ENCODE measurements around the gene FCHSD2.
A peak's percentile ranks its signal among the peaks of the same experiment; 100 is the strongest.

FCHSD2 gene

GRCh38 chr11:73114110-73114834 lies 27.8 kb downstream of the FCHSD2 start:
- ATAC-seq (replicated peaks) (no peak), DNase-seq (no peak)
- Mint-ChIP-seq H3K36me3 (ENCODE audit: insufficient read depth) (peaks cover 7% of the 10 kb centered on the region), H3K4me3 (no peak overlapping the region), H3K27me3 (no peaks in the 10 kb centered on the region), H3K9me3 (peaks cover 6 to 10% of the 10 kb centered on the region in 2 donors), H3K27ac (peak overlapping the region in 1 of 2 donors; percentile 57), H3K4me1 (ENCODE audit: low read depth in 2 of 2) (peaks cover 2 to 15% of the 10 kb centered on the region in 2 donors)

- ATAC-seq (replicated peaks) (no peak), DNase-seq (no peak)
- Mint-ChIP-seq H3K9me3 (peaks cover 6 to 10% of the 10 kb centered on the region in 2 donors), H3K36me3 (ENCODE audit: insufficient read depth) (peaks cover 3% of the 10 kb centered on the region), H3K4me3 (no peak overlapping the region), H3K27ac (no peak overlapping the region), H3K4me1 (ENCODE audit: low read depth in 2 of 2) (peaks cover 2 to 15% of the 10 kb centered on the region in 2 donors), H3K27me3 (no peaks in the 10 kb centered on the region)
Observed at GRCh38 chr11:73113426-73113825, 28.7 kb downstream of the FCHSD2 start.

GRCh38 chr11:73107597-73107996 lies 34.5 kb downstream of the FCHSD2 start:
- Mint-ChIP-seq H3K27ac (peak overlapping the region in 1 of 2 donors; percentile 6), H3K4me3 (no peak overlapping the region), H3K27me3 (no peaks in the 10 kb centered on the region), H3K36me3 (ENCODE audit: insufficient read depth) (peaks cover 3% of the 10 kb centered on the region), H3K4me1 (ENCODE audit: low read depth in 2 of 2) (peaks cover 5 to 13% of the 10 kb centered on the region in 2 donors), H3K9me3 (peaks cover 6 to 10% of the 10 kb centered on the region in 2 donors)
- DNase-seq (no peak), ATAC-seq (replicated peaks) (no peak)

- DNase-seq = no peak
- Mint-ChIP-seq H3K27me3 (no peaks in the 10 kb centered on the region), H3K27ac (no peak overlapping the region), H3K4me3 (no peak overlapping the region), H3K4me1 (ENCODE audit: low read depth in 2 of 2) (peaks cover 5 to 14% of the 10 kb centered on the region in 2 donors), H3K36me3 (ENCODE audit: insufficient read depth) (peaks cover 3% of the 10 kb centered on the region), H3K9me3 (peaks cover 6 to 10% of the 10 kb centered on the region in 2 donors)
- no peak for ATAC-seq (replicated peaks)
Observed at GRCh38 chr11:73106347-73106746, 35.8 kb downstream of the FCHSD2 start.

- Mint-ChIP-seq H3K27me3 (no peaks in the 10 kb centered on the region), H3K9me3 (no peaks in the 10 kb centered on the region), H3K4me1 (ENCODE audit: low read depth in 2 of 2) (peaks cover 12 to 33% of the 10 kb centered on the region in 2 donors), H3K36me3 (ENCODE audit: insufficient read depth) (peaks cover 3% of the 10 kb centered on the region), H3K27ac (no peak overlapping the region), H3K4me3 (no peak overlapping the region)
- ATAC-seq (replicated peaks) (no peak), DNase-seq (no peak)
Observed at GRCh38 chr11:73100578-73100977, 41.5 kb downstream of the FCHSD2 start.

- peaks cover 15 to 38% of the 10 kb centered on the region in 2 donors for H3K4me1 Mint-ChIP-seq (ENCODE audit: low read depth in 2 of 2)
- peaks cover 3% of the 10 kb centered on the region for H3K36me3 Mint-ChIP-seq (ENCODE audit: insufficient read depth)
- ATAC-seq (replicated peaks) = no peak
- H3K27me3 Mint-ChIP-seq = no peaks in the 10 kb centered on the region
- H3K9me3 Mint-ChIP-seq = no peaks in the 10 kb centered on the region
- H3K27ac Mint-ChIP-seq = peak overlapping the region in 1 of 2 donors; percentile 6
- no peak for DNase-seq
- no peak overlapping the region for H3K4me3 Mint-ChIP-seq
Observed at GRCh38 chr11:73099512-73100266, 42.4 kb downstream of the FCHSD2 start.

- Mint-ChIP-seq H3K4me3 (no peak overlapping the region), H3K4me1 (ENCODE audit: low read depth in 2 of 2) (peaks cover 9 to 24% of the 10 kb centered on the region in 2 donors), H3K9me3 (no peaks in the 10 kb centered on the region), H3K27ac (peak overlapping the region in 1 of 2 donors; percentile 42), H3K27me3 (no peaks in the 10 kb centered on the region), H3K36me3 (ENCODE audit: insufficient read depth) (peaks cover 6% of the 10 kb centered on the region)
- DNase-seq = no peak
- no peak for ATAC-seq (replicated peaks)
Observed at GRCh38 chr11:73095613-73096012, 46.5 kb downstream of the FCHSD2 start.

- H3K36me3 Mint-ChIP-seq (ENCODE audit: insufficient read depth) = peaks cover 9% of the 10 kb centered on the region
- H3K27ac Mint-ChIP-seq = no peak overlapping the region
- no peaks in the 10 kb centered on the region for H3K9me3 Mint-ChIP-seq
- H3K27me3 Mint-ChIP-seq = no peaks in the 10 kb centered on the region
- H3K4me3 Mint-ChIP-seq = no peak overlapping the region
- no peak for DNase-seq
- ATAC-seq (replicated peaks) = no peak
- H3K4me1 Mint-ChIP-seq (ENCODE audit: low read depth in 2 of 2) = peaks cover 7 to 19% of the 10 kb centered on the region in 2 donors
Observed at GRCh38 chr11:73091521-73092305, 50.4 kb downstream of the FCHSD2 start.

GRCh38 chr11:73087730-73088129 lies 54.4 kb downstream of the FCHSD2 start:
- H3K9me3 Mint-ChIP-seq = no peaks in the 10 kb centered on the region
- no peaks in the 10 kb centered on the region for H3K27me3 Mint-ChIP-seq
- H3K4me3 Mint-ChIP-seq = no peak overlapping the region
- peaks cover 10% of the 10 kb centered on the region for H3K36me3 Mint-ChIP-seq (ENCODE audit: insufficient read depth)
- DNase-seq = no peak
- no peak for ATAC-seq (replicated peaks)
- H3K27ac Mint-ChIP-seq = peak overlapping the region in 1 of 2 donors; percentile 29
- peaks cover 9 to 30% of the 10 kb centered on the region in 2 donors for H3K4me1 Mint-ChIP-seq (ENCODE audit: low read depth in 2 of 2)

GRCh38 chr11:73085189-73085875 lies 56.8 kb downstream of the FCHSD2 start:
- DNase-seq (no peak), ATAC-seq (replicated peaks) (no peak)
- Mint-ChIP-seq H3K27me3 (no peaks in the 10 kb centered on the region), H3K4me3 (no peak overlapping the region), H3K9me3 (no peaks in the 10 kb centered on the region), H3K36me3 (ENCODE audit: insufficient read depth) (peaks cover 11% of the 10 kb centered on the region), H3K4me1 (ENCODE audit: low read depth in 2 of 2) (peaks cover 10 to 27% of the 10 kb centered on the region in 2 donors), H3K27ac (peak overlapping the region; percentile 5 to 18)

- no peak for DNase-seq
- H3K4me3 Mint-ChIP-seq = no peak overlapping the region
- peaks cover 21% of the 10 kb centered on the region for H3K36me3 Mint-ChIP-seq (ENCODE audit: insufficient read depth)
Observed at GRCh38 chr11:73078631-73079030, 63.5 kb downstream of the FCHSD2 start.

GRCh38 chr11:73077454-73077853 lies 64.7 kb downstream of the FCHSD2 start:
- H3K4me1 Mint-ChIP-seq (ENCODE audit: low read depth in 2 of 2) = peaks cover 13 to 36% of the 10 kb centered on the region in 2 donors
- DNase-seq (no peak), ATAC-seq (replicated peaks) (no peak)
- H3K9me3 Mint-ChIP-seq = no peaks in the 10 kb centered on the region
- no peak overlapping the region for H3K27ac Mint-ChIP-seq
- no peaks in the 10 kb centered on the region for H3K27me3 Mint-ChIP-seq
- no peak overlapping the region for H3K4me3 Mint-ChIP-seq
- H3K36me3 Mint-ChIP-seq (ENCODE audit: insufficient read depth) = peaks cover 17% of the 10 kb centered on the region

More at GRCh38 chr11:73078631-73079030, 63.5 kb downstream of the FCHSD2 start:
- ATAC-seq (replicated peaks) = no peak
- Mint-ChIP-seq H3K27me3 (no peaks in the 10 kb centered on the region), H3K9me3 (no peaks in the 10 kb centered on the region), H3K27ac (no peak overlapping the region), H3K4me1 (ENCODE audit: low read depth in 2 of 2) (peaks cover 8 to 24% of the 10 kb centered on the region in 2 donors)

- H3K27me3 Mint-ChIP-seq = no peaks in the 10 kb centered on the region
- ATAC-seq (replicated peaks) (no peak), DNase-seq (no peak)
- peaks cover 12% of the 10 kb centered on the region for H3K36me3 Mint-ChIP-seq (ENCODE audit: insufficient read depth)
- peaks cover 13 to 44% of the 10 kb centered on the region in 2 donors for H3K4me1 Mint-ChIP-seq (ENCODE audit: low read depth in 2 of 2)
- peak overlapping the region in 1 of 2 donors; percentile 64 for H3K4me3 Mint-ChIP-seq
- H3K27ac Mint-ChIP-seq = peak overlapping the region; percentile 56 to 63
- no peaks in the 10 kb centered on the region for H3K9me3 Mint-ChIP-seq
Observed at GRCh38 chr11:73074319-73074718, 67.8 kb downstream of the FCHSD2 start.

All from effector memory CD8-positive, alpha-beta T cell (primary cell).